Ecto neural progenitor cell (in vitro differentiated cells): ENCODE measurements around the gene ERG.

Source experiments
- DNase-seq: peaks from one replicate; pipeline ENCODE4 v3.0.0-alpha.2; 2018; ENCODE audit warnings: low spot score

ERG gene

DNA sequence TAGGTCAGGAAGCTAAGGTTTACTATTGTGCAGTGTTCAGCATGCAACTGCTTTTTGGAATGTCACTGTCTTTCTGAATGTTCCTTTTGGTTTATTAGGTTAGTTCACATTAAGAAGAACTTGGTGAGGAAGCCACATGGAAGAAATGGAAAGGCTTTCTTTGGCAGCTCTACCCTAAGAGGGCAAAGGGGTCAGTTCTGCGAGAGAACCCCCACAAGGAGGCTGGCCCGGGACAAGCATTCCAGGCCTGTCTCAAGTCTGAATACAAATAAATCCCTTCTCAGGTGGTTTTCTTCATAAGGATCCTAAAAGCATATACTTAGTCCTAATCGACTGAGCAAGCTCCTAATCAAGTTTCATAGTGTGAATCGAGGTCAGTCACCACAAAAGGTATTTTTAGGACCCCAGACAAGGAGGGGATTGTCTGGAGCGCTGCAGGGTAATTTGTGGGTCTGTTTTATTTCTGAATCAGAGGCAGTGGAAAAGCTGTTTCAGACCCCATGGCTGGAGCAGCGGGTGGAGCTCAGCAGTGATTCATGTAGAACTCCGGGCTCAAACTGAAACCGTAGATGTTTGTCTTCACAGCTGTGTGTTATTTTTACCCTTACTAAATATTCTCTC lies 63.3 kb downstream of the ERG start:
- no peak for DNase-seq

DNA sequence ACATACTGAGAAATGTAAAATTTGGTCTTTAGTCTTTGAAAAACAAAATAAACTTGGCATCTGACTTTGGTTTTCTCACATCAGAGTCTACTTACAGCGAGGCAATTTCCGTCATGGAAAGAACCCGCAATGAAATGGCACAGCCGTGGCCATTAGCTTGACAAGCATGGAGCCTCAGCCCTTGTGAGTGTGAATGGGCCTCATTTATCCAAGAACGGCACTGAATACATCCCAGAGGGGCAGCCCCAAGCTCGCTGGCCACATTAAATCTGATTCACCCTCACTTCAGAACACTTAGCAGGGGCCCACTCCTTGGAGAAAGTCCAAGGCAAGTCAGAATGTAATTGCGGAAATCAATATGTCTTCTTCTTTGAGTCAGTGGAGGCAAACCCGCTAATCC lies 64.8 kb downstream of the ERG start:
- no peak for DNase-seq

DNA sequence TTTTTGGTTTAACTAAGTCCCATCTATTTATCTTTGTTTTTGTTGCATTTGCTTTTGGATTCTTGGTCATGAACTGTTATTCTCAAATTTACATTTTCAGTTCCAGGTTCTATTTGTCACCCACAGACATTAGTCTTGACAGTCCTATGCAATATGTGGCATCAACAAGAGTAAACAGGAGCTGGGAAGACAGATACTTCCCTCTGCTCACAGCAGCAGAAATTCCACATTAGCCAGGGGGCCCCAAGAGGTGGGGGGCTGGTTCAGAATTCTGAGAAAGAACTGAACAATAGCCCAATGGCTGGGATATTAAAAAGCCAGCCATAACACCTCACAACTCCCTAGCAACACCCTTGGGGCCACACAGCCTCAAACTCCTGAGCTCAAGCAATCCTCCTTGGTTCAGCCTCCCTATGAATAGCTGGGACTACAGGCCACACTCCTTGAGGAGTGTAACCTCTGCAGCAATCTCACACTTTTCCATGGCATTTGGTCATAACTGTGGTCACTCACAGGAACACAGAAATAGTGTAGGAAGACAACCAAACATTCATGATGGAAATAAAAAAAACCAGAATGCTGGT lies 67.8 kb downstream of the ERG start:
- DNase-seq, result no peak

DNA sequence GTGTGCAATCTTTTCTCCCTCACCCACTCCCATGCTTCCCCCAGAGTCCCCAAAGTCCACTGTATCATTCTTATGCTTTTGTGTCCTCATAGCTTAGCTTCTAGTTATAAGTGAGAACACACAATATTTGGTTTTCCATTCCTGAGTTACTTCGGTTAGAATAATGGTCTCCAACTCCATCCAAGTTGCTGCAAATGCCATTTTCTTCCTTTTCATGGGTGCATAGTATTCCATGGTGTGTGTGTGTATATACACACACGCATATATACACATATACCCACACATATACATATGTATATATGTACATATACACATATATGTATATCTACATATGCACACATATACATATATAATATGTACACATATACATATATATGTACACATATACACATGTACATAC lies 69.3 kb downstream of the ERG start:
- no peak for DNase-seq

DNA sequence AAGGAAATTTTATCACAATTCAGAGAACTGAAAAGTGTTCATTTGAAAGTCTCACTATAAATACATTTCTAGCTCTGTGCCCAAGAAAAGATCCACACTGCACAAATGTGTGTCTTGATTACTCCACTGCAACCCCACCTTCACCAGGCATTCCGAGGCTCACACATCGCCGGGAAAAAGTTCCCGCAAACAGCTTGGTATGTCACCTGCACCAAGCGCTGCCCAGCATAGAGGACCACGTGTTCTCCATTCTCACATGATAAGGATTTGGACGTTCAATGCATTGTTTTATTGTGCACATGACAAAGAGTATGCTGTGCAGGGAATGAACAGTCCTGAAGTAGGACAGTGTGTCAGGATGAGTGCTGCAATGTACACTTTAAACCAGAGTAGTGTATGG lies 70.1 kb downstream of the ERG start:
- no peak for DNase-seq

DNA sequence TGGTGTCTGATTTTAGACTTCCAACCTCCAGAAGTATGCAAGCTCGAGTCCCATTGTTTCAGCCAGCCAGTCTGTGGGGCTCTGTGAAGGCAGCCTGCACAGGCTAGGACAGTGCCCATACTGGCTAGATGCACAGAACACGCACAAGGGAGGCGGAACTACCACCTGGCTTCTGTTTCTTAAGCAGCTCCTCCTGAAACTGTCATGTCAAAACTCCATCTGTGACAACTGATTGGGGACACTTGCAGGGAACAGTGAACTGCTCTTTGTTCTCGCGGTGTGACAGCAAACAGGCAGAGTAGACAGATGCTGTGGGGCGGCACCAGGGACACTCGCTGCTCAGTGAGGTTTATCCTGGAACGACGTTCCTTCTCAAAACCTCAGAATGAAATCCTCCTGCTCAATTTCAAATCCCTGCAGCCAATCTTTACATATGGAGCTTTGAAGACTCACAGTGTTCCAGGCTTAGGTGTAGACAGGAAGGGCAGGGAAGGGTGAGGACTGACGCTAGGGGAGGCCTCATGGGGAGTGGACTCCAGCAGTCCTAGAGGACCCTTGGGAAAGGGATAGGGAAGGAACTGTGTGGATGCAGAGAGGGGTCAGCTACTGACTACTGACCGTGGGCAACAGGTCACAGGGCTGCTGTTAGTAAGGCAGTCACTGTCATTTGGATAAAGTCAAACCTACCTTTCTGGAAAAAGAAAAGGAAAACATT lies 73.8 kb downstream of the ERG start:
- DNase-seq, result no peak

DNA sequence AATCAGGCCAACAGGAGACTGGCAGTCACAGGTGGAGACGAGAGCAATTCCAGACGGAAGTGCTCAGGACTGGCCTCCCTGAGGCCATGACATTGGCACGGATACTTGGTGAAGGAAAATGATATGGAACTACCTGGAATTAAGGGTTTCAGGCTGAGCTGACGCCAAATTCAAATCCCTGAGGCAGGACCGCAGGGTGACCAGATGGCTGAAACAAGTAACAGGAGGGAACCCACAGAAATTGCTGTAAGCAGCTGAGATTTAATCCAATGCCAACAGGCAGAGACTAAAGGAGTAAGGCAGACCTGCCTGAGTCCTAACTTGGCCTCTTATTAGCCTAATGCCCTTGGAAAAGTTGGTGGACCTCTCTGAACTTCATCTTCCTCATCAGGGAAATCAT lies 76.2 kb downstream of the ERG start:
- DNase-seq, result no peak

DNA sequence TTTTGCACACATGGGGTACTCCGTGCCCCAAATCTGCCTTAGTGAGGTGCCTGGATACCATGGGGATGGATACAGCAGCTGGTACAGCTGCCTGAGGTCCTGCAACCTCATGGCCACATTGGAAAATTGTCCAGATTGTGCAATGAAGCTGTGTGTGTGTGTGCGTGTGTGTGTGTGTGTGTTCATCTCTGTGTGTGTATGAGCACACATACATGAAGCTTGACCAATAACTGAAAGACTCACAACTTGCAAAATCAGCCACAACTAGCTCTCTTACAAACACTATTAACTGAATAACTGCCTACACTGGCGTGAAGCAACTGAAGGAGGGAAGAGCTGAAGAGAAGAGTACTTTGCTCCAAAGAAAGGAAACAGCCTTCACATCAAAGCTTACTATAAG lies 78.1 kb downstream of the ERG start:
- no peak for DNase-seq

DNA sequence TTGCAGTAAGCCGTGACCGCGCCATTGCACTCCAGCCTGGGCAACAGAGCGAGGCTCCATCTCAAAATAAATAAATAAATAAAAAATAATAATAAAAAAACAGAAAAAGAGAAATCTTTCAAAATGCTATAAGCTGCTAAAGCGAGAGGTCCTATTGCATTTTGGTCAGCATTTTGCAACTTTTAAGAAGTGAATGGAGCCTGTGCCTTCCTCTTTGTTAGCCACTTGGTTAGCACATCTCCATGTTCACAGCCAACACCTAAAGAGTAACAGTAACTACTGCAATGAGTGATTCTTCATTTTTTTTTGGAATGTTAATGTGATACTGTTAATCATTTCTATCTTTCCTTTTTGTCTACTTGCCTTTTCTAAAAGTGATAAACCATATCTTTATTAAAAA lies 80.6 kb downstream of the ERG start:
- DNase-seq, result no peak

DNA sequence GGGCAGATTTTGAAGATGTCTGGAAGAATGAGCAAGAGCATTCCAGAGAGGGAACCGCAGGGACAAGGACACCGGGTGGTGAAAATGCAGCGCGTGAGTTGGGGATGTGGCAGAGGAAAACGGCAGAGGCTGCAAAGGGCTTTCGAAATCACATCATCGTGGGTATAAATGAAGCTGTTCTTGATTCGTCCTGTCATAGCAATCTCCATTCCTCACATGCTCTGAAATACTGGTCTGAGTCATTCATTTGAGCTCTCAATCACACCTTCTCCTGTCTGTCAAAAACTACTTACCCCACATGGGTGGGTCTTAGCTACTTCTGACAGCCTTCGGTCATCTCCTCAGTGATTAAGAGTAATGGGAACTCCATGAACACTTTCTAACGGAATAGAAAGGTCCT lies 81.5 kb downstream of the ERG start:
- no peak for DNase-seq

DNA sequence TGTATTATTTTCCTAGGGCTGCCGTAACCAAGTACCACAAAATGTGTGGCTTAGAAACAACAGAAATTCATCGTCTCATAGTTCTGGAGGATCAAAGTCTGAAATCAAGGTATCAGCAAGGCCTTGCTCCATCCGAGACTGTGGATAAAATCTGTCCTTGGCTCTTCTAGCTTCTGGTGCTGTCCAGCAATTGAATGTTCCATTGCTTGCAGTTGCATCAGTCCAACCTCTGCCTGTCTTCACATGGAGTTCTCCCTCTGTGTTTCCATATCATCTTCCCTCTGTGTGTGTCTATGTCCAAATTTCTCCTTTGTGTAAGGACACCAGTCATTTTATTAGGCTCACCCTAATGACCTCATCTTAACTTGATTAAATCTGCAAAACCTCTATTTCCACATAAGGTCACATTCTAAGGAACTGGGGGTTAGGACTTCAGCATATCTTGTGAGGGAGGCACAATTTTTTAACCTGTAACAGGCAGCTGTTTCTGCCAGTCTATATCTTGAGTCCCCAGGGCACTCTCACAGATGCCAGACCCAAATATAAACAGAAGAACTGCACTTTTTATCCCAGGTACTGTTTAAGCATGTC lies 84.2 kb downstream of the ERG start:
- no peak for DNase-seq

DNA sequence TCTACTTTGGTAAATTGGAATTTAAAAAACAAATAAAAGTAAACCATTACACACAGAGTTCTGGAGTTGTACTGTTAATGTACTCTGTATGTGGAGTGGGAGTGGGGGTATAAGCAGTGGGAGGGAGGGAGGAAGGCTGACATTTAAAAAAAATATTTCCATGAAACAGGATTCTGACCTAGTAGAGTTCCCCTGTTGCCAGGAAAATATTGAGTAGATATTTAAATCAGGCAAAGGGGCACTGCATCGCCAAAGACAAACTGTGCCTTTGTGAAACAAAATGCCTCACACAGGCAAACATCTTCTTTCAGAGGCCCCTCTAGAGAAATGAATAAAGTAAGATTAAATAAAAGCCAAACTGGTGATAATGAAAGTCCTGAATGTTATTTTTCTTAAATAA lies 87.8 kb downstream of the ERG start:
- DNase-seq, result no peak

DNA sequence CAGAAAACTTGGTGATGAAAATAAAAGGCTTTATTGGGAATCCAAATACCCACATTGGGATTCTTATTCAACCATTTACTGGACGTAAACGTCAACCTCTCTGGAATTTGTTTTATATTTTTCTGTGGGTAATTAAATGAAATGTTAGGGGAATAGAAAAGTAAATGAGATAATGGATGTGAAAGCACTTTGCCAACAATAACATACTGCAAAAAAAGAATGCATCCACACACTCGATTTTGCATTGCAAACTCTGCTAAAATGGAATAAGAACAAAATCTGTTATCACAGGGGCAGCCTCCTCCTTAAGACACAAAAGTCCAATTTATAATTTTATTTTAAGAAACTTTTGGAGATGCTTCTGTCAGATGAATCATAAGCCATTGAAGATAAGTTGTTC lies 88.4 kb downstream of the ERG start:
- DNase-seq, result no peak

DNA sequence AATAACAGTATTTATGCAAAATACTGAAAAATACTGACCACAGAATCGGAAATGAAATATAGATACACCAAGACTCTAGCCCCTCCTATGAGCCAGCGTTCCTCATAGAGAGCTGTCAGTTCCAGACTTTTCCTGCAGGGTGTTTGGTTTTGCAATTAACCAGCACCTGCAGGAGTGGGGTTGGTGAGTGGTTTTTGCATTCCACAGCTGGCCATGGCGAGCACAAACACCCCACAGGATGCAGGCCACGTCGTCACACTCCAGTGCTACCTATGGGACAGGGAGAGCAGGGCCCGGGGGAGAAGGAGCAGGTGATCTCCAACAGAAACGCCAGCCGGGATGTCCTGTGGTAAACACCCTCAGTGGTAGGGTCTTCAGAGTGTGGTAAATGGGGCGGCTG lies 94.1 kb downstream of the ERG start:
- DNase-seq, result no peak

DNA sequence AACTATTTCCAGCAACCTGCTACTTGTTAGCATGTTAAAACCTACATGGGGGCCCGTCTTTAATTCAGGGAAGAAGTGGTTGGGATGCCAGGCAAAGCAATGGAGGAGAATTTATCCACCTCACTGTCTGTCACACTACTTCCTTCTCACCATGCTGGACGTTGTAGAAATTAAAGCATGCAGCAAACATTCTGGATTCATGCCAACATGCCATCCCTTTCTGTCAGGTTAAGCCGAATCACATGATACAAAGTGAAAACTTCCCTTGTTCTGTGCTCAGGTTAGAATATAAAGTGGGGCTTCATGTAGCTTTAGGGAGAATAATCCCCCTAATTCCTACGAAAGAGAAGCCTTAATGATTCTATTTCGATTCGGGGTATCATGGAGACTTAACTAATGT lies 95.5 kb downstream of the ERG start:
- no peak for DNase-seq

DNA sequence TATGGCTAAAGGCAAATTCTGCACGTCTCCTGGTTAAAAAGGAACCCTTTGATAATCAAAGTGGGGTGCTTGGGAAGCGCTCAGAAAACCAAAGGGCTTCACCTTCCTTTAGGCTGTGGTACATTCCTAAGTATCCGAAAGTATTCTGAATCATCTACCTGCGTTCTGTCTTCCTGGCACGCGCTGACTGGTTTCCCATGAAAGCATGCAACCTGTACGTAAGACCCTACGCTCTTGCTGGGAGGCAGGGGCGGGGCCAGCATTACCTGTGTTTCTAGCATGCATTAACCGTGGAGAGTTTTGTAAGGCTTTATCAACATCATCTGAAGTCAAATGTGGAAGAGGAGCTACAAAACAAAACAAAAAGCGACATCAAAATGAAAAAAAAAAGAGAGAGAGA lies 96.0 kb downstream of the ERG start:
- DNase-seq, result no peak

DNA sequence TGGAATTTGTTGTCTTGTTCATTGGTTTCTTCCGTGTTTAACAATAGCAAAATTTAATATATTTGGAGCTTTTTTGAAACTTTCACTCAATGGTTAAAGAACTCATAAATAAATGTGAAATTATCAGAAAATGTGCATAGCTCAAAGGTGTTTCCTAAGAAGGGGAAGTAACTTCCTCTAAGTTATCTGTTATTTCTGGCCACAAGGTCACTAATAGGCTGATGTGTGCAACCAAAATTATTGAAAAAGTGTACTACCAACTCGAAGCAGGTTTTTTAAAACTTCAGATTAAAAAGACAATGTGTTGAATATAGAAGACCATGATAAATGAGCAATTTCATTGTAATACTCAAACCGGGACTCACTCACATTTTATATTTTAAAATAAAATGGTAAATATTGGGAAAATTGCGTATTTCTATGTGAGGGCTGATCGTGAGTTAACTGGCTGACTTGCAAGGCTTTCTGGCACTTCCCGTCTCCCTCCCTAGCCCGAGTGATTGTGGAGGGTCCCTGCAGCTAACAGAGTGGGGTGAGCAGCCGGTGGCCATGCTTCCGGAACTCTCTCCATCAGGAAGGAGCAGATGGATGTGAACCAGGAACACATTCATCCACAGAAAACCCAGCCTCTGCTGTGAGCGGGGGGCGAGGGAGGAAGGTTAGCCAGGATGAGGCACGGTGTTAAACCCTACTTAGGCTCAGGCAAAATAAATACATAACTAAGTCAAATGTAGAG lies 96.9 kb downstream of the ERG start:
- no peak for DNase-seq

DNA sequence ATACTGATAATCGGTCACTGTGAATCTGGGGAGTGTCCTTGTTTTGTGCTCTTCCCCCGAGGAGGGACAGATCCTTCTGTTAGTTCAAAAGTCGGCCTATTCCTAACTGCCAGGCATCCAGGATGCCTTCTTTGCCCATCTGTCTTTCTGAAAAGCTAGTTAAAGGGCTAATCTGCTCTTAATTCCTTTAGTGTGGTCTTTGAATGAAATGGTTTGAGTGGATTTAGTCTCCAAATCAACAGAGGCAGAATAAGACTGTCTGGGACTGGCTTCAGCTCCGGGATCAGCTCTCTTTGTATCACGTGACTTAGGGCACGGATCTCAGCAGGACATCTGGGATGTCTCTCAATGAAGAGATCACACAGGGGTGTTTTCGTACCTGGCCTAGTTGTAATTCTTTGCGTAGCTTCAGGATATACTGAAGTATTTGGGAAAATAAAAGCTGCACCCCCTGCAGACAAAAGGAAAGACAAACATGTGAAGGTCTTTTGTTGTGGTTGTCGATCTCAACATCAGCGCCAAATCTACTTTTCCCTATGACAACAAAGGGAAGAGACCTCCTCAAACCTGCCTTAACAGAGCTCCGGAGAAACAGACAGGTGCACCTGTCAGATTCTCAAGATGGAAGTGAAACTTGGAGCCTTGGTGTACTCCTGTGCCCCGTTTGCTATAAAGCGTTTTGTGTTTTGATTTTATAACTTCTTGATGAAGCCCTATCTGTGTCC lies 97.9 kb downstream of the ERG start:
- no peak for DNase-seq

DNA sequence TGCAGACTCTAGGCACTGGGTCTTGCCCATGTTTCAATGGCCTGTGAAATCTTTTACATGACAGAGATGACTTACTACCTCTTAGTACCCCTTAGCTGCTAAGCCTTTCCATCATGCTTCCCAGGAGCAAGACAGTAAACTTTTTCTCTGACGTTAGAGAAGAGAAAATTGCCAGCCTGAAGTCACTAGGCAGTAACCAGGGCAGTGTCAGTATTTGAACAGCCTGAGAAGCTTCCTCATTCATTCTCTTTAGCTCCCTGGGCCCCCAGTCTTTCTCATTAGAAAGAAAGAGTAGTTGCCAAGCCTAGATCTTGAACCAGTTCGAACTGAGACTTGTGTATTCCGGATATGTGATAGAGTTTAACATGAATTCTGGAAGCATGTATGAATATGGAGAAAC lies 99.2 kb downstream of the ERG start:
- no peak for DNase-seq

DNA sequence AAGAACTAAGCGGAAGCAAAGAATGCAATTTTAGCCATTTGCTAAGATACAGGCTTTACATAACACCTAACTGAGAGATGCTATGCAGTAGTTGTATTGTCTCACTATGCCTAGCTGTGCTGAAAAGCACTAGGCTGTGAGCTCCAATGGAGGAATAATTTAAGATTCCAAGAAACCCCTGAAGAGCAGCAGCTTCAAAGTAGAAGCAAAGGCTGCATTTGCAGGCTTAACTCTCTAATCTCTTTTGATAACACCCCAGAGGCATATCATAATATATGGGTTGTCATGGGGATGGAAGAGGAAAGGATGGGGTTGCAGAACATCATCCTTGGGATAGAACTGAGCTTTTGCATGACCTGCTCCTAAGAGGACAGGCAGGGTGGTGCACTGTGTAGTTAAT lies 102.0 kb downstream of the ERG start:
- DNase-seq, result no peak

DNA sequence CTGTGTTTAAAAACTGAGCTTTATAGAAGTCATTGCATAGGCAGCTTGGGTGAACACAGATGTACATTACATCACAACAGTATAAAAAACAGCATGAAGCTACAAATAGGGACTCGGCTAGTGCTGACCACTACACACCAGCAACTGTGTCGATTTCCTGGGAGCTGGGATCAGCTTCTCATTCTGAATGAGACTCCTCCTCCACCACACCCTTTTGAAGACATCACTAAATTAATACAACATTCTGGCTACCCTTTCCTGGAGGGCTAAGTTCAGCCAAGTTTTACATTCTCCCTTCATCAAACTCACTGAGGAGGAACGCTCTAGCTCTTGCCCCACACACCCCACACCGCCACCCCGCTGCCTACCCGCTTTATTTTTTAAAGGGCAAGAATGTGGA lies 102.7 kb downstream of the ERG start:
- DNase-seq, result no peak

DNA sequence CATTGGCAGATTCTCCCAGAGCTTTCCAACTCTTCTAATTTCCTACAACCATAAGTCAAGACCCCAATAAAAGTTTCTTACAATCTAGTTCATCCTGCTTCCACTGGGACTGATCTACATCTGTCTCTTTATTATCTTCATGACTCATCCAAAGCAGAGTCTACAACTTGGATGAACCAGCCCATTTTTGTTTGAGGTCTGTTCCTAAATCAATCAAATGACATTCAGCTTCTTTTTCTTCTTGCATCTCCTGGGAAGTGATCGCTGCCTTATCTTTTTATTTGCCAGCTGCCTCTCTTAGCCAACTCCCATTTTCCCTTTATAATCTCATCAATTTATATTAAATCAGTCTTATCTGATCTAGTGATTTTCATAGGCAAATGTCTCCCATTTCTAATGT lies 105.6 kb downstream of the ERG start:
- no peak for DNase-seq
